Measurements from ENCODE around the gene HIVEP3. TPM values are rescaled to one million over a fixed set of nuclear protein-coding genes. Genes with fewer than 3 reads are reported as not detected.

Gene HIVEP3
- total and polyA plus RNA-seq, 2 of the 13 experiments (the other 11 are each of a cell fraction or from before 2014, with no cell fraction given) = 0.05 TPM; not detected in 1

- intact Hi-C loops (cut with micrococcal nuclease; ENCODE audit: unreplicated experiment) = no loop called here
- no peak overlapping the region for H2AFZ ChIP-seq (ENCODE audit: low read length)
- no peak overlapping the region for H3K9ac ChIP-seq (ENCODE audit: insufficient read depth, low read depth, low read length)
- no peak overlapping the region for H3K27ac ChIP-seq (ENCODE audit: extremely low read length, insufficient read depth, low read length)
- no peaks in the 10 kb centered on the region for H3K36me3 ChIP-seq (replicated peaks in 1 of 2; ENCODE audit: control insufficient read depth in 1 of 2, insufficient read depth in 2 of 2, low read length in 2 of 2)
- no peak overlapping the region for H3K4me2 ChIP-seq (ENCODE audit: low read depth, low read length)
- no peaks in the 10 kb centered on the region for H3K4me1 ChIP-seq (ENCODE audit: insufficient read depth, low read length)
- peaks cover 1 to 36% of the 10 kb centered on the region in 2 experiments; a peak in 3 of 5 replicates for H3K27me3 ChIP-seq (ENCODE audit: control insufficient read depth in 1 of 2, insufficient read depth in 2 of 2, low read length in 2 of 2)
- H3K9me3 ChIP-seq (ENCODE audit: low read length) = no peaks in the 10 kb centered on the region
- no peak for ATAC-seq
- in situ Hi-C loops (cut with HindIII; ENCODE audit: extremely low pct_ligation_motif_present, low pct_unique_long_range_greater_than_20kb) = no loop called here
- ChIA-PET POLR2A (no interaction called here), CTCF (ENCODE audit: low intra/inter-chr PET ratio, low total read pairs) (no interaction called here)
- whole genome bisulfite sequencing (ENCODE audit: low lambda C conversion rate) = no CpG with 5 or more reads among the region's 6 CpGs
- no peak for FAIRE-seq
- no peak for DNase-seq (ENCODE audit: low spot score)
- H4K20me1 ChIP-seq (ENCODE audit: insufficient read depth, low read length) = no peaks in the 10 kb centered on the region
- no peak overlapping the region for H3K4me3 ChIP-seq (replicated peaks in 1 of 3; ENCODE audit: insufficient read depth in 1 of 3, low read depth in 2 of 3, low read length in 3 of 3)
- BruUV-seq (replicated peaks) = no TSS peak
- no peaks in the 10 kb centered on the region for H3K79me2 ChIP-seq (ENCODE audit: insufficient read depth, low read length)
- TF ChIP-seq, protein P1, sequence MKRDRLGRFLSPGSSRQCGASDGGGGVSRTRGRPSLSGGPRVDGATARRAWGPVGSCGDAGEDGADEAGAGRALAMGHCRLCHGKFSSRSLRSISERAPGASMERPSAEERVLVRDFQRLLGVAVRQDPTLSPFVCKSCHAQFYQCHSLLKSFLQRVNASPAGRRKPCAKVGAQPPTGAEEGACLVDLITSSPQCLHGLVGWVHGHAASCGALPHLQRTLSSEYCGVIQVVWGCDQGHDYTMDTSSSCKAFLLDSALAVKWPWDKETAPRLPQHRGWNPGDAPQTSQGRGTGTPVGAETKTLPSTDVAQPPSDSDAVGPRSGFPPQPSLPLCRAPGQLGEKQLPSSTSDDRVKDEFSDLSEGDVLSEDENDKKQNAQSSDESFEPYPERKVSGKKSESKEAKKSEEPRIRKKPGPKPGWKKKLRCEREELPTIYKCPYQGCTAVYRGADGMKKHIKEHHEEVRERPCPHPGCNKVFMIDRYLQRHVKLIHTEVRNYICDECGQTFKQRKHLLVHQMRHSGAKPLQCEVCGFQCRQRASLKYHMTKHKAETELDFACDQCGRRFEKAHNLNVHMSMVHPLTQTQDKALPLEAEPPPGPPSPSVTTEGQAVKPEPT (CRISPR knock-in tag; IDR thresholded peaks at IDR 0.05; ENCODE audit: low read depth) = no peak
- TF ChIP-seq GPN1 (CRISPR knock-in tag; IDR thresholded peaks at IDR 0.05; ENCODE audit: borderline replicate concordance) (no peak), ZNF251 (CRISPR knock-in tag; IDR thresholded peaks at IDR 0.05) (no peak), E2F5 (CRISPR knock-in tag; conservative IDR thresholded peaks at IDR 0.05) (no peak), ZHX2 (IDR thresholded peaks at IDR 0.05; ENCODE audit: low read depth) (no peak), ZHX2 (CRISPR knock-in tag; IDR thresholded peaks at IDR 0.05; ENCODE audit: borderline replicate concordance) (no peak), NCOA5 (CRISPR knock-in tag; IDR thresholded peaks at IDR 0.05) (no peak), ZBTB38 (CRISPR knock-in tag; IDR thresholded peaks at IDR 0.05) (no peak), ZNF562 (CRISPR knock-in tag; IDR thresholded peaks at IDR 0.05; ENCODE audit: borderline replicate concordance) (no peak)
- TF ChIP-seq, protein P2, sequence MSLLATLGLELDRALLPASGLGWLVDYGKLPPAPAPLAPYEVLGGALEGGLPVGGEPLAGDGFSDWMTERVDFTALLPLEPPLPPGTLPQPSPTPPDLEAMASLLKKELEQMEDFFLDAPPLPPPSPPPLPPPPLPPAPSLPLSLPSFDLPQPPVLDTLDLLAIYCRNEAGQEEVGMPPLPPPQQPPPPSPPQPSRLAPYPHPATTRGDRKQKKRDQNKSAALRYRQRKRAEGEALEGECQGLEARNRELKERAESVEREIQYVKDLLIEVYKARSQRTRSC (CRISPR knock-in tag; IDR thresholded peaks at IDR 0.05; ENCODE audit: low read depth) = no peak
- TF ChIP-seq, protein P3, sequence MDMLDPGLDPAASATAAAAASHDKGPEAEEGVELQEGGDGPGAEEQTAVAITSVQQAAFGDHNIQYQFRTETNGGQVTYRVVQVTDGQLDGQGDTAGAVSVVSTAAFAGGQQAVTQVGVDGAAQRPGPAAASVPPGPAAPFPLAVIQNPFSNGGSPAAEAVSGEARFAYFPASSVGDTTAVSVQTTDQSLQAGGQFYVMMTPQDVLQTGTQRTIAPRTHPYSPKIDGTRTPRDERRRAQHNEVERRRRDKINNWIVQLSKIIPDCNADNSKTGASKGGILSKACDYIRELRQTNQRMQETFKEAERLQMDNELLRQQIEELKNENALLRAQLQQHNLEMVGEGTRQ (IDR thresholded peaks at IDR 0.05; ENCODE audit: low read depth, low read length) = no peak
- TF ChIP-seq, protein P3 (CRISPR knock-in tag; IDR thresholded peaks at IDR 0.05; ENCODE audit: borderline replicate concordance) = no peak
These were observed 410.9 kb downstream of the HIVEP3 start for GRCh38 chr1:41507836-41508235.

All from HepG2 (cell line).